B cell (primary cell): ENCODE results near the gene TTYH3. TPM values are rescaled to one million over a fixed set of nuclear protein-coding genes. Genes with fewer than 3 reads are reported as not detected.

Experiments used
- ATAC-seq: fragments of 200-7000 bp; cut with Tn5 transposase; one replicate; pipeline ENCODE4 v1.10.0; 2021; ENCODE audit warnings: low read depth, mild to moderate bottlenecking, moderate number of reproducible peaks, moderate library complexity
- CTCF ChIA-PET: fragments of 350-600 bp; sonication (Branson Sonifier 250); formaldehyde crosslinking; loops from one replicate; lab custom pipeline; 2021; ENCODE audit warnings: antibody characterized with exemption, inconsistent platforms; lab: Charles Lee
- POLR2A ChIA-PET: fragments of 350-600 bp; sonication (Branson Sonifier 250); formaldehyde crosslinking; loops from one replicate; lab custom pipeline; 2021; ENCODE audit warnings: antibody characterized with exemption; lab: Charles Lee
- DNase-seq: peaks from one replicate; pipeline ENCODE4 v3.0.0; 2013
- H2AFZ ChIP-seq: 2 replicates; pipeline ENCODE4 v1.6.1; 2012; ENCODE audit warnings: mild to moderate bottlenecking, low read depth, low read length; ENCODE audit not compliant: insufficient read depth, poor library complexity, severe bottlenecking
- H3K27ac ChIP-seq, 2 donors: 1 replicate in 1 of 2; 2 replicates in 1 of 2; pipeline ENCODE4 v1.5.1; 2012 to 2013; ENCODE audit warnings: low read length in 2 of 2, mild to moderate bottlenecking in 2 of 2, moderate library complexity in 1 of 2
- H3K27me3 ChIP-seq, 4 experiments: fragments of 200-600 bp in 1 of 4; sonication (generic) in 1 of 4; replicated peaks in 1 of 4; 1 replicate in 2 of 4; 2 replicates in 2 of 4; pipeline versions ENCODE4 v1.6.1 to v1.7.0; 2013 to 2016; ENCODE audit warnings: low read length in 3 of 4, mild to moderate bottlenecking in 2 of 4, mixed read lengths in 1 of 4, moderate library complexity in 1 of 4; ENCODE audit not compliant: insufficient read depth in 4 of 4, control insufficient read depth in 3 of 4; ENCODE audit errors: control extremely low read depth in 1 of 4
- H3K36me3 ChIP-seq, 2 experiments: replicated peaks in 1 of 2; 1 replicate in 1 of 2; 2 replicates in 1 of 2; pipeline versions ENCODE4 v1.6.1 to v1.7.1; 2013; ENCODE audit warnings: low read length in 1 of 2; ENCODE audit not compliant: insufficient read depth in 2 of 2, control insufficient read depth in 1 of 2; ENCODE audit errors: control extremely low read depth in 1 of 2, extremely low read depth in 1 of 2
- H3K4me1 ChIP-seq, 2 donors: fragments of 200-600 bp in 1 of 2; sonication (generic) in 1 of 2; 1 replicate in 1 of 2; 2 replicates in 1 of 2; pipeline versions ENCODE4 v1.5.1 to v1.6.1; 2013 to 2017; ENCODE audit warnings: low read length in 2 of 2; ENCODE audit not compliant: control insufficient read depth in 2 of 2, insufficient read depth in 2 of 2
- H3K4me2 ChIP-seq: replicated peaks from 2 replicates; pipeline ENCODE3; 2012; ENCODE audit warnings: mild to moderate bottlenecking, low read depth, low read length; ENCODE audit not compliant: poor library complexity, severe bottlenecking
- H3K4me3 ChIP-seq, 5 experiments: fragments of 200-600 bp in 1 of 5; sonication (generic) in 1 of 5; 1 replicate in 3 of 5; 2 replicates in 2 of 5; pipeline versions ENCODE4 v1.5.1 to v1.7.0; 2011 to 2016; ENCODE audit warnings: low read length in 4 of 5, mild to moderate bottlenecking in 4 of 5, low read depth in 2 of 5, control low read depth in 1 of 5, moderate library complexity in 1 of 5; ENCODE audit not compliant: insufficient read depth in 1 of 5; ENCODE audit errors: control extremely low read depth in 1 of 5, extremely low read depth in 1 of 5
- H3K79me2 ChIP-seq: fragments of 200-600 bp; sonication (generic); one replicate; pipeline ENCODE4 v1.6.0; 2016; ENCODE audit warnings: low read length; ENCODE audit not compliant: control insufficient read depth, insufficient read depth
- H3K9ac ChIP-seq: fragments of 200-600 bp; sonication (generic); 2 replicates; pipeline ENCODE4 v1.6.1; 2017; ENCODE audit warnings: mild to moderate bottlenecking, low read length, moderate library complexity
- H3K9me3 ChIP-seq, 3 donors: one replicate each; pipeline versions ENCODE4 v1.6.1 to v1.7.1; 2013; ENCODE audit warnings: low read length in 2 of 3; ENCODE audit not compliant: control insufficient read depth in 2 of 3, insufficient read depth in 1 of 3; ENCODE audit errors: control extremely low read depth in 1 of 3
- H4K20me1 ChIP-seq: 2 replicates; pipeline ENCODE4 v1.6.0; 2012; ENCODE audit warnings: mild to moderate bottlenecking, low read length; ENCODE audit not compliant: insufficient read depth, control insufficient read depth, poor library complexity, severe bottlenecking
- H3K27ac Mint-ChIP-seq: one replicate; pipeline ENCODE4 v1.8.0; 2021; ENCODE audit warnings: mixed read lengths
- H3K27me3 Mint-ChIP-seq: one replicate; pipeline ENCODE4 v1.8.0; 2021; ENCODE audit warnings: mixed read lengths
- H3K4me1 Mint-ChIP-seq: one replicate; pipeline ENCODE4 v1.8.0; 2021; ENCODE audit warnings: mixed read lengths
- H3K4me3 Mint-ChIP-seq: one replicate; pipeline ENCODE4 v1.8.0; 2021; ENCODE audit warnings: mixed read lengths
- H3K9me3 Mint-ChIP-seq: one replicate; pipeline ENCODE4 v1.8.0; 2022; ENCODE audit warnings: mixed read lengths; ENCODE audit not compliant: insufficient read depth
- EZH2 ChIP-seq: IDR thresholded peaks from 2 replicates; pipeline ENCODE4 v1.6.1; 2012; ENCODE audit warnings: borderline replicate concordance, low read depth, mild to moderate bottlenecking, moderate library complexity, low read length; ENCODE audit not compliant: insufficient read depth, poor library complexity, severe bottlenecking
- WGBS: methylation state at CpG from one replicate; pipeline ENCODE4 v1.1.5; 2013; ENCODE audit warnings: missing lambda C conversion rate; ENCODE audit not compliant: insufficient coverage; 5-methylcytosine and 5-hydroxymethylcytosine counted together
- intact Hi-C: fragments of 100-400 bp; cut with micrococcal nuclease; formaldehyde crosslinking; loops from one replicate; pipeline ENCODE4 v1.10.0; 2022
- polyA plus RNA-seq: library from polyadenylated mRNA; depleted of rRNA; stranded (reverse); fragments of >200 nt; gene quantifications from 2 replicates; pipeline ENCODE4 v1.2.3, GENCODE V29; 2012
- total RNA-seq, 2 donors: library from RNA; stranded (reverse); fragments of 120-200 nt in 1 of 2; gene quantifications; 1 replicate in 1 of 2; 2 replicates in 1 of 2; pipeline versions ENCODE4 v1.2.3 to v1.2.4, GENCODE V29; 2013 to 2022
- TF ChIP-seq, protein P1 (sequence below): fragments of 200-600 bp; IDR thresholded peaks from one replicate; pipeline ENCODE4 v1.8.0; 2022; ENCODE audit warnings: antibody characterized with exemption, mild to moderate bottlenecking

The TTYH3 gene
- total and polyA plus RNA-seq, 2 donors (not counting 1 experiment from before 2014, with no cell fraction given) = 8.4 to 48.6 TPM

DNA sequence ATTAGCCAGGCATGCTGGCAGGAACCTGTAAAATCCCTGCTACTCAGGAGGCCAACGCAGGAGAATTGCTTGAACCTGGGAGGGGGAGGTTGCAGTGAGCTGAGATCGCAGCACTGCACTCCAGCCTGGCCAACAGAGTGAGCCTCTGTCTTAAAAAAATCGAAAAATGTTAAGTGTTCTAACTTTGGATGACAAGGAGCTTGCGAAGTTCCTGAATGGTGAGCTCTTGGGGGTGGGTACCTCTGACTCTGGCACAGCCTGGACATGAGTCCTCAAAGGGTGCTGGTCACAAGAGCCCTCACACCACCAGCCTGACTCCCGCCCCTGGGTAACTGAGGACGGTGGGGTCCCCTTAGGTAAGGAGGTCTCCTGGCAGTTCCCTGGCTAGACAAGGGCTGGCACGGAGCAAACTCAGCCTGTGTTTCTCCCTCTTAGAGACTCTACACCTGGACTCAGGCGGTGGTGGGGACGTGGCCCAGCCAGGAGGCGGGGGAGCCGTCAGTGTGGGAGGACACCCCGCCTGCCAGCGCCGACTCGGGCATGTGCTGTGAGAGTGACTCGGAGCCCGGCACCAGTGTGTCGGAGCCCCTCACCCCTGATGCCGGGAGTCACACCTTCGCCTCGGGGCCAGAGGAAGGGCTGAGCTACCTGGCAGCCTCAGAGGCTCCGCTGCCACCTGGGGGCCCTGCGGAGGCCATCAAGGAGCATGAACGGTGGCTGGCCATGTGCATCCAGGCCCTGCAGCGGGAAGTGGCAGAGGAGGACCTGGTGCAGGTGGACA is 80.3 kb downstream of the TTYH3 start:
- Mint-ChIP-seq H3K27ac (peak overlapping the region; percentile 46), H3K27me3 (no peaks in the 10 kb centered on the region), H3K9me3 (no peaks in the 10 kb centered on the region), H3K4me1 (peaks cover 71% of the 10 kb centered on the region), H3K4me3 (no peak overlapping the region)
- H3K4me1 ChIP-seq = peaks cover 54 to 69% of the 10 kb centered on the region in 2 donors
- no peaks in the 10 kb centered on the region for H3K27me3 ChIP-seq
- POLR2A ChIA-PET = interaction anchor here (0.6 kb wide), 1 partner anchor 398 kb away, joined by 3 read pairs; no protein-coding TSS in a partner anchor
- no peak overlapping the region for H2AFZ ChIP-seq
- H3K27ac ChIP-seq = no peak overlapping the region
- no peak overlapping the region for H3K4me2 ChIP-seq
- no peaks in the 10 kb centered on the region for H4K20me1 ChIP-seq
- no peak for ATAC-seq
- TF ChIP-seq, protein P1, sequence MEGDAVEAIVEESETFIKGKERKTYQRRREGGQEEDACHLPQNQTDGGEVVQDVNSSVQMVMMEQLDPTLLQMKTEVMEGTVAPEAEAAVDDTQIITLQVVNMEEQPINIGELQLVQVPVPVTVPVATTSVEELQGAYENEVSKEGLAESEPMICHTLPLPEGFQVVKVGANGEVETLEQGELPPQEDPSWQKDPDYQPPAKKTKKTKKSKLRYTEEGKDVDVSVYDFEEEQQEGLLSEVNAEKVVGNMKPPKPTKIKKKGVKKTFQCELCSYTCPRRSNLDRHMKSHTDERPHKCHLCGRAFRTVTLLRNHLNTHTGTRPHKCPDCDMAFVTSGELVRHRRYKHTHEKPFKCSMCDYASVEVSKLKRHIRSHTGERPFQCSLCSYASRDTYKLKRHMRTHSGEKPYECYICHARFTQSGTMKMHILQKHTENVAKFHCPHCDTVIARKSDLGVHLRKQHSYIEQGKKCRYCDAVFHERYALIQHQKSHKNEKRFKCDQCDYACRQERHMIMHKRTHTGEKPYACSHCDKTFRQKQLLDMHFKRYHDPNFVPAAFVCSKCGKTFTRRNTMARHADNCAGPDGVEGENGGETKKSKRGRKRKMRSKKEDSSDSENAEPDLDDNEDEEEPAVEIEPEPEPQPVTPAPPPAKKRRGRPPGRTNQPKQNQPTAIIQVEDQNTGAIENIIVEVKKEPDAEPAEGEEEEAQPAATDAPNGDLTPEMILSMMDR = no peak
- 94% methylated on average over 24 of the region's 25 CpGs for WGBS
- intact Hi-C loops = loop anchor here (2.0 to 5.0 kb wide), 4 partner anchors 71 to 261 kb away; no protein-coding TSS in a partner anchor
- H3K4me3 ChIP-seq = no peak overlapping the region
- peaks cover 0 to 9% (median 0%) of the 10 kb centered on the region in 3 donors for H3K9me3 ChIP-seq
- H3K9ac ChIP-seq = no peak overlapping the region
- peaks cover 0 to 17% of the 10 kb centered on the region in 2 experiments for H3K36me3 ChIP-seq
- peaks cover 3% of the 10 kb centered on the region for H3K79me2 ChIP-seq
- CTCF ChIA-PET = interaction anchor here (0.5 to 7.2 kb wide), 13 partner anchors 9 to 363 kb away, joined by 3 to 128 read pairs (median 5); no protein-coding TSS in a partner anchor
- no peak for DNase-seq

DNA sequence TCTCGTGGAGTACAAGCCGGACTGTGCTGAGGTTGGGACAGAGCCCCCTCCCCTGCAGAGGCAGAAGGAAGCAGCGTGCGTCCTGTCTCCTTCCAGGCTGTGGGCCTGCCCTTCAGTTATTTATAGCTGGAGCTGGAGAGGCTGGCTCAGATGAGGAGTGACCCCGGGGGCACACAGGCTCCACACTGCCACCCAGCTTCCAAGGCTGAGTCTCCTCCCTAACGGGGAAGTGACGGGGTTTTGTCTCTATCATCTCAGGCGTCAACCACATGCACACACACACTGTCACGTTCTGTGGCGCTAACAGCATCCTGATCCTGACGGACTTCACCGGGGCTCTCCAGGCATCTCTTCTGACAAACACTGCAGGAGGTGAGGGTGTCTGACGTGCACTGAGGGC is 81.6 kb downstream of the TTYH3 start:
- H3K27me3 Mint-ChIP-seq = no peaks in the 10 kb centered on the region
- WGBS = 50% methylated on average over 12 of the region's 13 CpGs
- intact Hi-C loops = loop anchor here (5.0 kb wide), 2 partner anchors 109 to 186 kb away; no protein-coding TSS in a partner anchor
- no peaks in the 10 kb centered on the region for H3K9me3 Mint-ChIP-seq
- TF ChIP-seq, protein P1 = no peak
- no peak for TF ChIP-seq EZH2
- Histone ChIP-seq H3K9me3 (peaks cover 0 to 9% (median 0%) of the 10 kb centered on the region in 3 donors), H3K79me2 (peaks cover 3% of the 10 kb centered on the region), H3K27me3 (no peaks in the 10 kb centered on the region), H2AFZ (no peak overlapping the region), H3K9ac (no peak overlapping the region), H3K27ac (no peak overlapping the region), H4K20me1 (no peaks in the 10 kb centered on the region), H3K4me1 (peaks cover 67 to 82% of the 10 kb centered on the region in 2 donors), H3K4me3 (no peak overlapping the region), H3K36me3 (peaks cover 0 to 20% of the 10 kb centered on the region in 2 experiments), H3K4me2 (no peak overlapping the region)
- no peak for DNase-seq
- ChIA-PET CTCF (interaction anchor here (0.9 to 3.5 kb wide), 4 partner anchors 10 to 44 kb away, joined by 3 to 12 read pairs (median 4); no protein-coding TSS in a partner anchor), POLR2A (interaction anchor here (1.0 kb wide), 1 partner anchor 183 kb away, joined by 3 read pairs; no protein-coding TSS in a partner anchor)
- ATAC-seq = no peak
- no peak overlapping the region for H3K4me3 Mint-ChIP-seq
- peaks cover 84% of the 10 kb centered on the region for H3K4me1 Mint-ChIP-seq
- peak overlapping the region; percentile 77 for H3K27ac Mint-ChIP-seq
